LNCaP clone FGC (cell line): ENCODE data around the gene KAT5.
"Not testable (repeated sequence)": the region's sequence is repeated elsewhere in the genome, so short reads cannot be mapped to it uniquely, and the experiment has no call there.

Experiments
- DNase-seq: peaks from one replicate; pipeline ENCODE4 v3.0.0-alpha.2; 2011; ENCODE audit warnings: low read depth
- H3K4me3 ChIP-seq: 2 replicates; pipeline ENCODE4 v1.5.1; 2011; ENCODE audit warnings: mild to moderate bottlenecking, low read depth, low read length, control low read depth
- CTCF ChIP-seq: IDR thresholded peaks from 2 replicates; pipeline ENCODE4 v1.5.1; 2012; ENCODE audit warnings: mild to moderate bottlenecking; ENCODE audit not compliant: control insufficient read depth, insufficient read depth; ENCODE audit errors: extremely low read depth

KAT5 gene

GRCh38 chr11:65685981-65686380, 26.1 kb upstream of the KAT5 start:
- no peak for DNase-seq
- H3K4me3 ChIP-seq = no peak overlapping the region
- TF ChIP-seq CTCF = no peak

GRCh38 chr11:65691847-65692246, 20.2 kb upstream of the KAT5 start:
- DNase-seq, H3K4me3 ChIP-seq: not testable (repeated sequence)

- TF ChIP-seq CTCF = no peak
- no peak overlapping the region for H3K4me3 ChIP-seq
- DNase-seq = no peak
These were observed 19.7 kb upstream of the KAT5 start for GRCh38 chr11:65692367-65692766.

GRCh38 chr11:65695459-65696241, 16.4 kb upstream of the KAT5 start:
- DNase-seq = peak; percentile 87
- no peak for TF ChIP-seq CTCF
- H3K4me3 ChIP-seq = no peak overlapping the region

GRCh38 chr11:65696802-65697552, 15.1 kb upstream of the KAT5 start:
- TF ChIP-seq CTCF = no peak
- H3K4me3 ChIP-seq = no peak overlapping the region
- no peak for DNase-seq

GRCh38 chr11:65698205-65698604, 13.8 kb upstream of the KAT5 start:
- no peak for TF ChIP-seq CTCF
- DNase-seq = no peak
- no peak overlapping the region for H3K4me3 ChIP-seq

- no peak for DNase-seq
- H3K4me3 ChIP-seq = no peak overlapping the region
- TF ChIP-seq CTCF = no peak
These were observed 12.7 kb upstream of the KAT5 start for GRCh38 chr11:65699306-65699705.
